Uterus (tissue), 2 donors: ENCODE results near the gene VSTM4.

ENCODE experiments used
- POLR2A ChIP-seq, 2 donors: fragments of 450-650 bp; IDR thresholded peaks; one replicate each; pipeline ENCODE4 v1.6.1; 2016; ENCODE audit warnings: antibody characterized with exemption in 2 of 2, mild to moderate bottlenecking in 1 of 2, moderate library complexity in 1 of 2
- TF ChIP-seq, protein P1 (sequence below), 4 experiments: fragments of 200-600 bp in 2 of 4; fragments of 450-650 bp in 2 of 4; sonication (generic) in 2 of 4; IDR thresholded peaks; one replicate each; pipeline ENCODE4 v1.5.1; 2016 to 2019; ENCODE audit warnings: antibody characterized with exemption in 4 of 4, mild to moderate bottlenecking in 2 of 4, moderate library complexity in 1 of 4

- no peak for TF ChIP-seq POLR2A (IDR thresholded peaks at IDR 0.05)
- TF ChIP-seq, protein P1, sequence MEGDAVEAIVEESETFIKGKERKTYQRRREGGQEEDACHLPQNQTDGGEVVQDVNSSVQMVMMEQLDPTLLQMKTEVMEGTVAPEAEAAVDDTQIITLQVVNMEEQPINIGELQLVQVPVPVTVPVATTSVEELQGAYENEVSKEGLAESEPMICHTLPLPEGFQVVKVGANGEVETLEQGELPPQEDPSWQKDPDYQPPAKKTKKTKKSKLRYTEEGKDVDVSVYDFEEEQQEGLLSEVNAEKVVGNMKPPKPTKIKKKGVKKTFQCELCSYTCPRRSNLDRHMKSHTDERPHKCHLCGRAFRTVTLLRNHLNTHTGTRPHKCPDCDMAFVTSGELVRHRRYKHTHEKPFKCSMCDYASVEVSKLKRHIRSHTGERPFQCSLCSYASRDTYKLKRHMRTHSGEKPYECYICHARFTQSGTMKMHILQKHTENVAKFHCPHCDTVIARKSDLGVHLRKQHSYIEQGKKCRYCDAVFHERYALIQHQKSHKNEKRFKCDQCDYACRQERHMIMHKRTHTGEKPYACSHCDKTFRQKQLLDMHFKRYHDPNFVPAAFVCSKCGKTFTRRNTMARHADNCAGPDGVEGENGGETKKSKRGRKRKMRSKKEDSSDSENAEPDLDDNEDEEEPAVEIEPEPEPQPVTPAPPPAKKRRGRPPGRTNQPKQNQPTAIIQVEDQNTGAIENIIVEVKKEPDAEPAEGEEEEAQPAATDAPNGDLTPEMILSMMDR (IDR thresholded peaks at IDR 0.05): no peak
Observed at GRCh38 chr10:49075743-49076142, 39.6 kb downstream of the VSTM4 start.
